Stimulated activated CD4-positive, alpha-beta T cell treated with anti-CD3 and anti-CD28 coated beads, TNF-alpha, amount 100 ng/mL, for 1 hour (primary cell): ENCODE data around the gene CDO1.

Experiments used
- DNase-seq, 3 donors: peaks; one replicate each; pipeline ENCODE4 v3.0.0-alpha.2; 2020; ENCODE audit warnings: low read depth in 3 of 3, low spot score in 1 of 3

CDO1 gene

DNA sequence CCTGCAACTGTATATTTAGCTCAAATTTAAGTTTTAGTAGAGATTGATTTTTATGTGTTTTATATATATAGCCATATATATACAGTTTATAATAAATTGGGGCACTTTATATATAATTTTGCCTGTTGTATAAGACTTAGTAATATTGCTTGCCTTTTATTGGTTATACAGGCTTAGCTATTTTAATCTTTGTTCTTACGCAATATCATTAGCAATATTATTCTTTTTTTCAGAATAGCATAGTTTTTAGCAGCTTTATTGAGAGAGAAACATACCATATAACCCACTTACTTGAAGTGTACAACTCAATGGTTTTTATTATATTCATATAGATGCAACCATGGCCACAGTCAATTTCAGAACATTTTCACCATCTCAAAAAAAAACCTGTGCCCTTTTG is 28.0 kb downstream of the CDO1 start:
- no peak for DNase-seq

DNA sequence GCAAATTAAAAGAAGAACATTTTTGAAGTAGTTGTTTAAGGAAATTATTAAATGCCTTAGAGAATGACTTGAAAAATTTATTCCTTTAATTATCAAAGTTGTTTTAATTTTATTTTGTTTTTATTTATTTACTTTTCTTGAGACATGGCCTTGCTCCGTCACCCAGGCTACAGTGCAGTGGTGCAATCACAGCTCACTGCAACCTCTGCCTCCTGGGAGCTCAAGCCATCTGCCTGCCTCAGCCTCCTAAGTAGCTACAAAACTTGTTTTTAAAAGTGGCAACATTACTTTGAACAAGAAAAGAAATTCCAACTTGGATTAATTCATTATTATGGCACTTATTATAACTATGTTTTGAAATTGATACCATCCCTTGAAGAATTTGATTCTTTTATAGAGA is 29.0 kb downstream of the CDO1 start:
- no peak for DNase-seq

DNA sequence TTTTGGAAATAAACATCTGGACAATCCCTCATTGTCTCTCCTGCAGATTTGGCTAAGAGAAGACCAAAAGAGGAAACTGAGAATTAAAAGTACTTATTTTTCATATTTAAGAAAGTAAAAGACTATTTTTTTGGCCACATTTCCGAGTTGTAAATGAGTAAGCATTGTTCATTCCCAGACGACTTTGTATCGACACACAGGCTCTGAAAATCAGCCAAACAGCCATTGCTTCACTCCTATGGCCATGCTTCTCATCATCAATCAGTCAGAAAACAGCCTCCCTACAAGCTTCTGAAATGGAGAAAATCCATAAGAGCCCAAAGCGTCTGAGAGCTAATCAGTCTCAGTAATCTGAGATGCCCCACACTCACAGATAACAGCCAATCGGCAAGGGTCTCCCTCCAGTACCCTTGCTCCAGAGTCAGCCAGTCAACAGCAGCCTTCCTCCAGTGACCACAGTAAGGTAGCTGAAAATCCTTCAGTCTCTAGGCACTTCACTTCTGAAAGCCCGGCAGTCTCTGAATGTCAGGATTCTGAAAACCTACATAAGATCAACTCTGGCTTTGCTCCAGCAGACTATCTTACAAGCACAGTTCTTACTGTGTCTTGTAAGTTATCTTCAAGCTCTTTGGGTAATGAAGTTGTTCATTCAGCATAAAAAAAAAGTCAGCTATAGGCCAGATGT is 30.9 kb downstream of the CDO1 start:
- no peak for DNase-seq

DNA sequence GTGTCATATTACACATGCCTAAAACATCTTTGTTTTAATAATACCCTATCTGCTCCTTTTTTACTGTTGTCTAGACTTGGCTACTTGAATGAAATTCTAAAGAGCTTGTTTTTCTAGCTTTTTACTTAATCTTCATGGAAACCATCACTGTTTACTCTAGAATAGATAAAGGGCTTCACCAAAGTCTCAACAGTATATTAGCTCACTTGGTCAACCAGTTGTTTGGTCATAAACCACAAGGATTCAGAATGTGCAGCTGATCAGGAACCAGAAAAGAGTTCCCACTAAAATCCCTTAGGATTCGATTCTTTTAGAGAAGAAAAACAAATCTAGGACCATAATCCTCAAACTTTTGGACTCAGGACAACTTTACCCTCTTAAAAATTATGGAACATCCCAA is 38.0 kb downstream of the CDO1 start:
- no peak for DNase-seq

DNA sequence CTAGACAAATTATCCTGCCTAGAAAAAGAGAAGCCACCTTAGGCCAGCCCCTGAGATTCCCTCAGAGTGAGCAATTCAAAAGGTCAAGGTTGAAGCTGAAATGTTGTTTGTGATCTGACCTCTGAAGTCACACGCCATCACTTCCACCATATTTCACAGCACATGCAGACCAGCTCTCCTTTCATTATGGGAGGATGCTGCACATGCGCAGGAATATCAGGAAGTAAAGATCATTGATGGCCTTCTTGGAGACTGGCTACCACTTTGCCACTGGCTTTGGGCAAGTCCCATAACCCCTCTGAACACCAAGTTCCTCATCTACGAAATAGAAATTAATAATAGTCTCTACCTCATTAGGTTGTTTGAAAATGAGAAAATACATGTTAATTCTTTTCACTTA is 39.5 kb downstream of the CDO1 start:
- DNase-seq = no peak

DNA sequence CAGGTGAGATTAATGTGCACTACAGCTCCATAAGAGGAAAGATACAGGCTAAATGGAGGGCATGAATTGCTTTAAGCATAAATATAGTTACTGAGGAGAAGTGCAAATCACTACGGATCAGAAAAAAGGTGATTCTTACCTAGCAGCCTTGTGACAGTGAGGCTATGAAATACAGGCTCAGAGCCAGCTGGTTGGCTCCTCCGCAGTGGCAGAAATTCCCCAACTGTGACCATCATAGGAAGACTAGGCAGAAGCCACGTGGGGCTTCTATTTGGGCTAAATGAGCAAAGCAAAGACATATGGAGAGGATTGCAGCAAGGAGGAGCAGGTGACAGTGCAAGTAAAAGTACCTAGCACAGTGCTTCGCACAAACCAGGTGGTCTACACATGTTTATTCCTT is 40.5 kb downstream of the CDO1 start:
- no peak for DNase-seq

DNA sequence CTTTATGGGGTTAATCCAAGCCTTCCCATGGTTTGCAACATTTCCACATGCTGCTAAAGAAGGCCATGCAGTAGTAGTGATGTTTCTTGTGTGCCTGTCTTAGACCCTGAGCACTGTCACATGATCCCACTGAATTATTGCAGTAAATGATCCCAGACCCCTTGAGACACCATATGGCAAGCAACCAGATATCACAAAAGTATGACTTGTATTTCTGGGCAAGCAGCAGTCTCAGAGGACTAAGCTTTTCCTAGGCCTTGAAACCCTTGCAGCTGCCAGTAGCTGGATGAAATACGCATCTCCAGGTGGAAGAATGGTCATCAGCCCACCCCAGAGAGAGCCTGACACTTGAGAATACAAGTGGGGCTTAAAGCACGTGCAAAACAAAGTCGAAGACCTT is 41.8 kb downstream of the CDO1 start:
- DNase-seq = no peak

DNA sequence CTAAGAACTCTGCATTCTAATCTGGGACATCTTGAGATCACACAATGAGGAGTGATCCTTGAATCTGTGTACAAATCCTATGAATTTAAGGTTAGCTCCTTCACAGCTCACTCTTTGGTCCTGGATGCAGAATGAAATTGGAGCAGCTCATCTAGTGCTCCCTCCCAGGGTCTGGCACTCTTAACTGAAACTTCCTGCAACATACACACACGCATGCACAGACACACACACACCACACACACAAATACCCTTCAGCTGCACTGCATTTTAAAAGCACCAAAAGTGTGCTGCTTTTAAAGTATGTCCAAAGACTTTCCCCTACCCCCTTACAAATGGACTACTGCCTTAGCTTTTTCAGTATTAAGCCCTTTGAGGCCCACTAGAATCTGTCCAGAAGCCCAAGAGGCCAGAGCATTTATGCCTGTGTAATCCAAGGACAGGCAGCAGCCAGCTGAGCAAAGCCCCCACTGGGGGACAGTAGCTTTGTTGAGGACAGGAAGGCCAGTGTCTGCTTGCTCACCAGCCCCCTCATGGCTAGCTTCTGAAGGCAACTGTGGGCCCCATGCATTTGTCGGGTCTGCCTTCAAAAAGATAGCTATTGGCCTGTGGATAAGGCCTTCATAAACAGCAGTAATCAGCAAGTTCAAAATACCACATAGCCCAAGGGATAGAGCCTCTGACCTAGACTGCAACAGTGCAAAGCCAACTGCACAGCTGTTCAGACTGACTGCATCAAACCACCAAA is 43.6 kb downstream of the CDO1 start:
- no peak for DNase-seq

DNA sequence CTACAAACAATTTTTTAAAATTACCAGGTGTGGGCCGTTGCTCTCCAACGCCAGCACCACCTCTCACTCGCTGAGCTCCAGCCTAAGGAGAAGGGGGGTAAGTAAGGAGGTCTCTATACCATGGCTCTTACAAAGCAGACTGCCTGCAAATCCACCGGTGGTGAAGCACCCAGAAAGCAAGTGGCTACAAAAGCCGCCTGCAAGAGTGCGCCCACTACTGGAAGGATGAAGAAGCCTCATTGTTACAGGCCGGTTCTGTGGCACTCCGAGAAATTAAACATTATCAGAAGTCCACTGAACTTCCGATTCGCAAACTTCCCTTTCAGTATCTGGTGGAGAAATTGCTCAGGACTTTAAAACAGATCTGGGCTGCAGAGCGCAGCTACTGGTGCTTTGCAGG is 46.0 kb downstream of the CDO1 start:
- DNase-seq = no peak

DNA sequence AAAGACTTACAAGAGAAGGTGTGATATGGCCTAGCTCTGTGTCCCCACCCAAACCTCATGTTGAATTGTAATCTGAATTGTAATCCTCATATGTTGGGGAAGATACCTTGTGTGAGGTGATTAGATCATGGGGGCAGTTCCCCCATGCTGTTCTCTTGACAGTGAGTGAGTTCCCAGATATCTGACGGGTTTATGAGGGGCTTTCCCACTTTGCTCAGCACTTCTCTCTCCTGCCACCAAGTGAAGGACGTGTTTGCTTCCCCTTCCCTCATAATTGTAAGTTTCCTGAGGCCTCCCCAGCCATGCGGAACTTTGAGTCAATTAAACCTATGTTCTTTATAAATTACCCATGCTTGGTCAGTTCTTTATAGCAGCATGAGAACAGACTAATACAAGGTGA is 49.0 kb downstream of the CDO1 start:
- no peak for DNase-seq

DNA sequence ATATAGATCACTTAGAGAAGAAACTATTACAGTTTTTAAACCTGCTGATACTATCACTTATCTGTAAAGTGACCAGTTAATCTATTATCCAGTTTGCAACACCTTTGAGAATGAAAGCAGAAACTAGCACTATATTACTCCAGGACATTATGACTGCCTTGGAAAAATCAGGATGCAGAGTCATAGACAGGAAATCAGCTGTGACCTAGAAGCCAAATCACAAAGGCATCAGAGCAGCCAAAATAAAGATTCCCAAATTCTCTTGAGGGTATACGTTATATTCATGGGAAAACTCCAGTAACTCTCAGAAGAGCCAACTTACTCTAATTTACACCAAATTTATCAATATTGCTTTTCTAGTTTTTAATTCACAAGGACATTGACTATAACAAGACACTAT is 49.9 kb downstream of the CDO1 start:
- DNase-seq = no peak

DNA sequence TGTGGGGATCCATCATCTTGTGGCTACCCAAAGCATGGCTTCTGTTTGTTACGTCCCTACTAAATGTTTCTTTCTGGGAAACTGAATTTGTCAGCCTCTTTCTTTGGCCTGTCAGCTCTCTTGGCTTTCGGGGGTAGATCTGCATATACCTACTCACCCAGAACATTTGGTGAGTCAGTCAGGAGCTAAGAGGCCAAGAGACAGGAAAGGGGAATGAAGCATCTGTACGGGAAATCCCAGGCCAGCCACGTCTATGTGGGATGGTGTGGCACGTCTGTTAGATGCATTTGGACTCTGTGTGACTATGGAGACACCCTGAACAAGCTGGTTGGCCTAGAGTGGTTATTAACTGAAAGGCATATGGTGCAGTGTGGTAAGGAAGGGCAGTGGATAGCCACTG is 58.1 kb downstream of the CDO1 start:
- no peak for DNase-seq

DNA sequence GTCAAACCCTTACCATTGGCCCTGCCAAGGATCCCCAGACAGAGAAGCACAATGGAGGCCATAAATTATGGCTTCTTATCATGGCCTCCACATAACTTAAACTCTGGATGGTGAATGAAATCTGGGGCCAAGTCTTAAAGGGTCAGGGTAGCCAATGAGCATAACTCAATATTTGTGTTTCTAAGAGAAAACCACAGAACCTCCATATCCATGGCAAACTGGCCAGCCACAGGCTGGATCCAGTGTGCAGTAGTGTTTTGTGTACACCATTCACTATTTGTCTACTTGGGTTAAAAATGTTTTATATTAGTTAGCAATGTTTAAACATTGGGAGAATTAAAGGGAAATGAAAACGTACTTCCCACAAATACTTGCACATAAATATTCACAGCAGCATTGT is 60.8 kb downstream of the CDO1 start:
- no peak for DNase-seq
